Type B pancreatic cell (in vitro differentiated cells): ENCODE data around the gene INO80D. TPM values are rescaled to one million over a fixed set of nuclear protein-coding genes. Genes with fewer than 3 reads are reported as not detected.

ENCODE experiments used
- DNase-seq: peaks from one replicate; pipeline ENCODE4 v3.0.0; 2021; ENCODE audit warnings: mixed read lengths; ENCODE audit not compliant: unreplicated experiment; ENCODE audit errors: extremely low spot score
- H3K27ac Mint-ChIP-seq: 2 replicates; pipeline ENCODE4 v1.8.0; 2021; ENCODE audit warnings: mild to moderate bottlenecking, mixed read lengths
- H3K27me3 Mint-ChIP-seq: 2 replicates; pipeline ENCODE4 v1.8.0; 2021; ENCODE audit warnings: mixed read lengths
- H3K36me3 Mint-ChIP-seq: 2 replicates; pipeline ENCODE4 v1.8.0; 2021; ENCODE audit warnings: mixed read lengths
- H3K4me1 Mint-ChIP-seq: one replicate; pipeline ENCODE4 v1.8.0; 2021; ENCODE audit warnings: mixed read lengths; ENCODE audit not compliant: unreplicated experiment
- H3K4me3 Mint-ChIP-seq: 2 replicates; pipeline ENCODE4 v1.8.0; 2021; ENCODE audit warnings: mild to moderate bottlenecking, mixed read lengths
- H3K9me3 Mint-ChIP-seq: 2 replicates; pipeline ENCODE4 v1.8.0; 2021; ENCODE audit warnings: mixed read lengths
- CTCF ChIP-seq: fragments of 200-600 bp; sonication (generic); conservative IDR thresholded peaks from 2 replicates; pipeline ENCODE4 v1.5.0; 2021; ENCODE audit warnings: antibody characterized with exemption, mild to moderate bottlenecking
- total RNA-seq: library from RNA; stranded (reverse); gene quantifications from 2 replicates; pipeline ENCODE4 v1.2.1, GENCODE V29; 2021; ENCODE audit warnings: low replicate concordance

Gene INO80D
- total RNA-seq, 1 donor from 2014 or later: 20.4 TPM

- peaks cover 33% of the 10 kb centered on the region for H3K36me3 Mint-ChIP-seq
- no peak for TF ChIP-seq CTCF
- no peak for DNase-seq
- H3K27ac Mint-ChIP-seq: no peak overlapping the region
- no peaks in the 10 kb centered on the region for H3K27me3 Mint-ChIP-seq
- no peaks in the 10 kb centered on the region for H3K4me1 Mint-ChIP-seq
- H3K4me3 Mint-ChIP-seq: no peak overlapping the region
- H3K9me3 Mint-ChIP-seq: peaks cover 6% of the 10 kb centered on the region
Measured at GRCh38 chr2:206011018-206011614, 74.9 kb downstream of the INO80D start.

- Mint-ChIP-seq H3K4me1 (no peaks in the 10 kb centered on the region), H3K36me3 (peaks cover 32% of the 10 kb centered on the region), H3K27ac (no peak overlapping the region), H3K4me3 (no peak overlapping the region), H3K9me3 (no peaks in the 10 kb centered on the region), H3K27me3 (no peaks in the 10 kb centered on the region)
- no peak for DNase-seq
- peak; percentile 50 for TF ChIP-seq CTCF
Measured at GRCh38 chr2:206004004-206004693, 81.8 kb downstream of the INO80D start.

DNA sequence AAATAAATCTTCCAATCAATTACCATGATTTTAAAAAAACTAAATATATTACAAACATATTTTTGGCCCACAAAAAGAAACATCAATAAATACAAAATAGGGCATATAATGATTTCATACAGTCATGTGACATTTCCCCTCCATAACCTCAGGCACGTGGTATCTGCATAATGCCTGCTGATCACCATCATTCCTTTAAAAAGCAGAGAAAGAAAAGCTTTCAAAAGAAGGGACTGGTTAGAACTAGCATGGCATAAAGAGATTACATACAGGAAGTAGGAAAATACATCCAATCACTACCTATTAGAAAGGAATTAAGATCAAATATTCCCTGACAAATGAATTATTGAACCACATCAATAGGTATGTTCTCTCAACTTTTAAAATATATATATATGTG, 83.5 kb downstream of the INO80D start:
- no peak overlapping the region for H3K27ac Mint-ChIP-seq
- H3K36me3 Mint-ChIP-seq: peaks cover 36% of the 10 kb centered on the region
- no peaks in the 10 kb centered on the region for H3K27me3 Mint-ChIP-seq
- no peaks in the 10 kb centered on the region for H3K4me1 Mint-ChIP-seq
- no peaks in the 10 kb centered on the region for H3K9me3 Mint-ChIP-seq
- H3K4me3 Mint-ChIP-seq: no peak overlapping the region
- no peak for TF ChIP-seq CTCF
- no peak for DNase-seq

GRCh38 chr2:206001912-206002311, 84.1 kb downstream of the INO80D start:
- peaks cover 32% of the 10 kb centered on the region for H3K36me3 Mint-ChIP-seq
- no peak for TF ChIP-seq CTCF
- no peaks in the 10 kb centered on the region for H3K9me3 Mint-ChIP-seq
- H3K27ac Mint-ChIP-seq: no peak overlapping the region
- H3K4me1 Mint-ChIP-seq: no peaks in the 10 kb centered on the region
- no peak for DNase-seq
- H3K27me3 Mint-ChIP-seq: no peaks in the 10 kb centered on the region
- H3K4me3 Mint-ChIP-seq: no peak overlapping the region

DNA sequence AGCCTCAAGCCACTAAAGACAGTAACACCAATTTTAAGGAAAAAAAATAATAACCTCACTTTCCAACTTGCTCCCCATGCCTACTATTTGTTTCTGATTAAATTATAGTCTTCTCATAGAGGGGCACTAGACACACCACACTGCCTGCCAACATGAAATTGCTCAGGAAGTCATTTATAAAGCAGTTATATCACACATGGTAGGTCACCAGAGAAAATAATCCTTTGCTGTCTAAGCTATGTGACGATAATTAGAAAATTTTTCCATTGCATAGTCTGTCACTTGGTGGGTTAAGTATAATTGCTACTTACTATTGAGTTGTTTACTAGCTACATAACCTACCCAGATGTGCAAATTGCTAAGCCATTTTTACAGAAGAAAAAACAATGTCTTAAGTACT, 85.2 kb downstream of the INO80D start:
- Mint-ChIP-seq H3K27ac (no peak overlapping the region), H3K36me3 (peaks cover 32% of the 10 kb centered on the region), H3K4me3 (no peak overlapping the region), H3K4me1 (no peaks in the 10 kb centered on the region), H3K9me3 (no peaks in the 10 kb centered on the region), H3K27me3 (no peaks in the 10 kb centered on the region)
- TF ChIP-seq CTCF: no peak
- no peak for DNase-seq
